ENCODE measurements around the gene DPP7.

DPP7 gene

GRCh38 chr9:137114613-137115393 lies at the start of gene DPP7:
Gene DPP7 (minus strand): TSS chr9:137114733. CDS start chr9:137114713, 20 bp downstream.
- DNase-seq, result peak; percentile 17 to 49

GRCh38 chr9:137163805-137164204 lies 49.3 kb upstream of the DPP7 start:
- DNase-seq, result no peak

- DNase-seq, result no peak
Measured at GRCh38 chr9:137163365-137163715, 48.8 kb upstream of the DPP7 start.

GRCh38 chr9:137162505-137163364 lies 48.2 kb upstream of the DPP7 start:
- DNase-seq, result no peak

- DNase-seq, result no peak
Measured at GRCh38 chr9:137161558-137162486, 47.3 kb upstream of the DPP7 start.

GRCh38 chr9:137160716-137161557 lies 46.4 kb upstream of the DPP7 start:
- no peak for DNase-seq

GRCh38 chr9:137160054-137160425 lies 45.5 kb upstream of the DPP7 start:
- no peak for DNase-seq

GRCh38 chr9:137159105-137160053 lies 44.8 kb upstream of the DPP7 start:
- no peak for DNase-seq

- DNase-seq, result no peak
Measured at GRCh38 chr9:137158625-137159024, 44.1 kb upstream of the DPP7 start.

- DNase-seq, result no peak
Measured at GRCh38 chr9:137157618-137158415, 43.3 kb upstream of the DPP7 start.

- DNase-seq, result peak in 1 of 2 donors; percentile 10
Measured at GRCh38 chr9:137156567-137157375, 42.2 kb upstream of the DPP7 start.

- DNase-seq, result no peak
Measured at GRCh38 chr9:137152844-137153405, 38.4 kb upstream of the DPP7 start.

- peak in 1 of 2 donors; percentile 78 for DNase-seq
Measured at GRCh38 chr9:137150617-137151457, 36.3 kb upstream of the DPP7 start.

- DNase-seq, result no peak
Measured at GRCh38 chr9:137149942-137150616, 35.5 kb upstream of the DPP7 start.

GRCh38 chr9:137149363-137149762 lies 34.8 kb upstream of the DPP7 start:
- DNase-seq, result no peak

GRCh38 chr9:137148661-137149060 lies 34.1 kb upstream of the DPP7 start:
- DNase-seq, result no peak

- DNase-seq, result no peak
Measured at GRCh38 chr9:137148242-137148641, 33.7 kb upstream of the DPP7 start.

Measured in bone marrow (tissue), 2 donors.